HUES6 (cell line): ENCODE measurements around the gene IP6K3.

Experiments
- H3K27ac ChIP-seq: 2 replicates; pipeline ENCODE4 v1.7.0; 2013; ENCODE audit warnings: low read depth, mild to moderate bottlenecking, low read length, inconsistent platforms
- H3K27me3 ChIP-seq: 2 replicates; pipeline ENCODE4 v1.6.1; 2013; ENCODE audit warnings: low read length; ENCODE audit not compliant: control insufficient read depth, insufficient read depth
- H3K36me3 ChIP-seq: 2 replicates; pipeline ENCODE4 v1.6.1; 2013; ENCODE audit warnings: low read length; ENCODE audit not compliant: control insufficient read depth, insufficient read depth
- H3K4me1 ChIP-seq: 2 replicates; pipeline ENCODE4 v1.6.1; 2013; ENCODE audit warnings: low read length; ENCODE audit not compliant: control insufficient read depth, insufficient read depth
- H3K4me3 ChIP-seq: 2 replicates; pipeline ENCODE4 v1.5.1; 2013; ENCODE audit warnings: low read depth, low read length
- H3K9ac ChIP-seq: one replicate; pipeline ENCODE4 v1.6.1; 2013; ENCODE audit warnings: mild to moderate bottlenecking, low read length
- H3K9me3 ChIP-seq: 2 replicates; pipeline ENCODE4 v1.6.1; 2013; ENCODE audit warnings: low read depth, low read length; ENCODE audit not compliant: control insufficient read depth, insufficient read depth

The IP6K3 gene

GRCh38 chr6:33685411-33686224 is 61.1 kb downstream of the IP6K3 start:
- peaks cover 92% of the 10 kb centered on the region for H3K36me3 ChIP-seq
- no peak overlapping the region for H3K9ac ChIP-seq
- no peak overlapping the region for H3K27ac ChIP-seq
- no peaks in the 10 kb centered on the region for H3K9me3 ChIP-seq
- H3K4me1 ChIP-seq: no peaks in the 10 kb centered on the region
- H3K4me3 ChIP-seq: no peak overlapping the region
- no peaks in the 10 kb centered on the region for H3K27me3 ChIP-seq

GRCh38 chr6:33684983-33685382 is 61.7 kb downstream of the IP6K3 start:
- Histone ChIP-seq H3K9ac (no peak overlapping the region), H3K27ac (no peak overlapping the region), H3K4me1 (no peaks in the 10 kb centered on the region), H3K27me3 (no peaks in the 10 kb centered on the region), H3K4me3 (no peak overlapping the region), H3K36me3 (peaks cover 93% of the 10 kb centered on the region), H3K9me3 (no peaks in the 10 kb centered on the region)

- no peaks in the 10 kb centered on the region for H3K27me3 ChIP-seq
- no peaks in the 10 kb centered on the region for H3K9me3 ChIP-seq
- no peaks in the 10 kb centered on the region for H3K4me1 ChIP-seq
- H3K27ac ChIP-seq: no peak overlapping the region
- H3K9ac ChIP-seq: no peak overlapping the region
- peaks cover 92% of the 10 kb centered on the region for H3K36me3 ChIP-seq
- H3K4me3 ChIP-seq: no peak overlapping the region
Observed at GRCh38 chr6:33684428-33684896, 62.2 kb downstream of the IP6K3 start.

- H3K27me3 ChIP-seq: no peaks in the 10 kb centered on the region
- no peak overlapping the region for H3K9ac ChIP-seq
- H3K4me1 ChIP-seq: no peaks in the 10 kb centered on the region
- no peak overlapping the region for H3K4me3 ChIP-seq
- H3K27ac ChIP-seq: no peak overlapping the region
- peaks cover 90% of the 10 kb centered on the region for H3K36me3 ChIP-seq
- H3K9me3 ChIP-seq: no peaks in the 10 kb centered on the region
Observed at GRCh38 chr6:33683576-33684427, 62.9 kb downstream of the IP6K3 start.

GRCh38 chr6:33683051-33683571 is 63.6 kb downstream of the IP6K3 start:
- peaks cover 90% of the 10 kb centered on the region for H3K36me3 ChIP-seq

GRCh38 chr6:33682341-33682740 is 64.4 kb downstream of the IP6K3 start:
- H3K36me3 ChIP-seq: peaks cover 90% of the 10 kb centered on the region
- H3K27me3 ChIP-seq: no peaks in the 10 kb centered on the region
- H3K27ac ChIP-seq: no peak overlapping the region
- H3K9ac ChIP-seq: no peak overlapping the region
- H3K4me3 ChIP-seq: no peak overlapping the region
- no peaks in the 10 kb centered on the region for H3K9me3 ChIP-seq
- no peaks in the 10 kb centered on the region for H3K4me1 ChIP-seq

More at GRCh38 chr6:33683051-33683571, 63.6 kb downstream of the IP6K3 start:
- H3K4me3 ChIP-seq: no peak overlapping the region
- no peaks in the 10 kb centered on the region for H3K9me3 ChIP-seq
- no peak overlapping the region for H3K9ac ChIP-seq
- H3K4me1 ChIP-seq: no peaks in the 10 kb centered on the region
- no peak overlapping the region for H3K27ac ChIP-seq
- no peaks in the 10 kb centered on the region for H3K27me3 ChIP-seq

- H3K9ac ChIP-seq: no peak overlapping the region
- peaks cover 87% of the 10 kb centered on the region for H3K36me3 ChIP-seq
Observed at GRCh38 chr6:33679761-33680160, 66.9 kb downstream of the IP6K3 start.

GRCh38 chr6:33678932-33679490 is 67.7 kb downstream of the IP6K3 start:
- no peaks in the 10 kb centered on the region for H3K27me3 ChIP-seq
- no peaks in the 10 kb centered on the region for H3K4me1 ChIP-seq
- peaks cover 87% of the 10 kb centered on the region for H3K36me3 ChIP-seq
- no peak overlapping the region for H3K27ac ChIP-seq
- no peaks in the 10 kb centered on the region for H3K9me3 ChIP-seq
- no peak overlapping the region for H3K9ac ChIP-seq
- no peak overlapping the region for H3K4me3 ChIP-seq

More at GRCh38 chr6:33679761-33680160, 66.9 kb downstream of the IP6K3 start:
- no peaks in the 10 kb centered on the region for H3K27me3 ChIP-seq
- no peak overlapping the region for H3K4me3 ChIP-seq
- H3K27ac ChIP-seq: no peak overlapping the region
- H3K9me3 ChIP-seq: no peaks in the 10 kb centered on the region
- H3K4me1 ChIP-seq: no peaks in the 10 kb centered on the region

GRCh38 chr6:33678233-33678931 is 68.3 kb downstream of the IP6K3 start:
- Histone ChIP-seq H3K4me3 (no peak overlapping the region), H3K9me3 (no peaks in the 10 kb centered on the region), H3K9ac (no peak overlapping the region), H3K36me3 (peaks cover 87% of the 10 kb centered on the region), H3K27me3 (no peaks in the 10 kb centered on the region), H3K4me1 (no peaks in the 10 kb centered on the region), H3K27ac (no peak overlapping the region)

- H3K4me3 ChIP-seq: no peak overlapping the region
- H3K9ac ChIP-seq: no peak overlapping the region
- H3K27ac ChIP-seq: no peak overlapping the region
- H3K36me3 ChIP-seq: peaks cover 81% of the 10 kb centered on the region
- no peaks in the 10 kb centered on the region for H3K27me3 ChIP-seq
- no peaks in the 10 kb centered on the region for H3K9me3 ChIP-seq
- H3K4me1 ChIP-seq: no peaks in the 10 kb centered on the region
Observed at GRCh38 chr6:33677689-33678088, 69.0 kb downstream of the IP6K3 start.
